Psoas muscle (tissue), 8 donors: Measurements from ENCODE around the gene STAT1. TPM values are rescaled to one million over a fixed set of nuclear protein-coding genes. Genes with fewer than 3 reads are reported as not detected.
A peak's percentile ranks its signal among the peaks of the same experiment; 100 is the strongest.

Source experiments
- ATAC-seq, 4 donors: fragments of 200-7000 bp; cut with Tn5 transposase; one replicate each; pipeline ENCODE4 v1.9.1; 2020; ENCODE audit warnings: moderate library complexity in 3 of 4, mild to moderate bottlenecking in 2 of 4
- DNase-seq, 2 donors: peaks; one replicate each; pipeline ENCODE4 v3.0.0-alpha.2; 2020
- H3K27ac ChIP-seq: fragments of 200-600 bp; one replicate; pipeline ENCODE4 v1.8.0; 2022
- H3K27me3 ChIP-seq, 3 donors: fragments of 200-600 bp in 1 of 3; one replicate each; pipeline versions ENCODE4 v1.6.1 to v1.8.0; 2013 to 2022; ENCODE audit warnings: low read length in 2 of 3, mild to moderate bottlenecking in 2 of 3, moderate library complexity in 1 of 3; ENCODE audit not compliant: insufficient read depth in 3 of 3
- H3K36me3 ChIP-seq, 2 donors: fragments of 200-600 bp in 1 of 2; one replicate each; pipeline versions ENCODE4 v1.6.1 to v1.8.0; 2013 to 2022; ENCODE audit warnings: low read depth in 1 of 2, mild to moderate bottlenecking in 1 of 2, moderate library complexity in 1 of 2; ENCODE audit not compliant: insufficient read depth in 1 of 2
- H3K4me1 ChIP-seq: fragments of 200-600 bp; one replicate; pipeline ENCODE4 v1.8.0; 2022
- H3K4me3 ChIP-seq: fragments of 200-600 bp; one replicate; pipeline ENCODE4 v1.8.0; 2022; ENCODE audit warnings: mild to moderate bottlenecking
- H3K9me3 ChIP-seq: fragments of 200-600 bp; one replicate; pipeline ENCODE4 v1.8.0; 2022
- CTCF ChIP-seq: fragments of 200-600 bp; IDR thresholded peaks from one replicate; pipeline ENCODE4 v1.8.0; 2022; ENCODE audit warnings: antibody characterized with exemption
- WGBS, 3 donors: extraction: QIAGEN DNeasy Blood & Tissue Kit; methylation state at CpG; one replicate each; pipeline versions ENCODE4 v1.1.6 to v1.1.7; 2013; 5-methylcytosine and 5-hydroxymethylcytosine counted together
- intact Hi-C, 2 donors: fragments of 100-400 bp; cut with DNase I; formaldehyde crosslinking; loops; one replicate each; pipeline versions ENCODE4 v1.11.0 to v1.14.2; 2022
- long read RNA-seq, 2 donors: library from polyadenylated mRNA; unstranded; transcript quantifications; one replicate each; pipeline ENCODE4 v2.0.0, GENCODE V29; 2021
- polyA plus RNA-seq, 3 donors: library from polyadenylated mRNA; stranded (reverse); fragments of 200-250 nt; gene quantifications; one replicate each; pipeline ENCODE4 v1.2.3, GENCODE V29; 2013
- total RNA-seq, 4 donors: library from RNA; stranded (reverse); fragmentation: NEBNext Ultra II Directional in 2 of 4; extraction: Animal tissue kit (Norgen Biotek cat#: 25700) in 2 of 4; gene quantifications; one replicate each; pipeline versions ENCODE4 v1.2.1 to v1.2.4, GENCODE V29; 2021 to 2023
- donor health status: healthy with polysubstance abuse.
- donor health status: DM: no; HTN: no; CAD: no; lungs with moderate emphysema.
- donor health status: Bipolar disorder and iron deficiency.
- donor health status: healthy.
- donor health status: DM: yes; HTN: yes; CAD: no.
- donor health status: DM: no; HTN: no; CAD: no.
- donor health status: DM: no; HTN: no; CAD: no.
- donor health status: DM: yes; HTN: yes; CAD: no.

The STAT1 gene
- total RNA-seq (10 to 100 TPM; 26.1 to 49.0 (median 39.7) TPM), polyA plus RNA-seq (10 to 100 TPM; 14.2 to 36.9 (median 19.0) TPM)
- long read RNA-seq, donor 1, full-length matches to known transcripts, result 39 of 59 reads
- long read RNA-seq, donor 1, partial matches to known transcripts, result 12 of 59 reads
- long read RNA-seq, donor 1, other reads (novel, unspliced or antisense), result 8 of 59 reads
- long read RNA-seq, donor 2, full-length matches to known transcripts, result 73 of 102 reads
- long read RNA-seq, donor 2, partial matches to known transcripts, result 19 of 102 reads
- long read RNA-seq, donor 2, other reads (novel, unspliced or antisense), result 10 of 102 reads

GRCh38 chr2:191013932-191014652, at the start of gene STAT1:
Gene STAT1, minus strand, starts transcription at chr2:191014171. Its CDS starts 4,168 bp downstream, at chr2:191010003.
- 0 to 1% (median 0%) methylated on average over 55 to 68 of the region's 68 CpGs for WGBS, 3 donors
- Histone ChIP-seq H3K27ac (peak within 1 kb of the TSS; percentile 92), H3K4me3 (peak within 1 kb of the TSS; percentile 91), H3K36me3 (peaks cover 0 to 18% of the 10 kb centered on the region in 2 donors), H3K9me3 (no peaks in the 10 kb centered on the region), H3K4me1 (peaks cover 13% of the 10 kb centered on the region), H3K27me3 (no peaks in the 10 kb centered on the region)
- DNase-seq, result peak; percentile 94 to 96
- peak; percentile 97 to 99 (median 98) for ATAC-seq
- intact Hi-C loops, result loop anchor here in 1 of 2 donors (5.0 kb wide), 1 partner anchor 132 kb away; the partner anchor contains the start of gene GLS
- no peak for TF ChIP-seq CTCF

- Histone ChIP-seq H3K9me3 (no peaks in the 10 kb centered on the region), H3K36me3 (no peaks in the 10 kb centered on the region), H3K27ac (no peak overlapping the region), H3K4me1 (peaks cover 4% of the 10 kb centered on the region), H3K4me3 (no peak overlapping the region), H3K27me3 (no peaks in the 10 kb centered on the region)
- no peak for TF ChIP-seq CTCF
- no peak for DNase-seq
- intact Hi-C loops, result no loop called here
- ATAC-seq, result no peak
- 92 to 96% (median 92%) methylated on average over 1 of the region's 1 CpG for WGBS, 3 donors
Measured at GRCh38 chr2:191063584-191063983, 49.6 kb upstream of the STAT1 start.

- Histone ChIP-seq H3K9me3 (no peaks in the 10 kb centered on the region), H3K27ac (no peak overlapping the region), H3K36me3 (no peaks in the 10 kb centered on the region), H3K4me1 (peaks cover 4% of the 10 kb centered on the region), H3K4me3 (no peak overlapping the region), H3K27me3 (no peaks in the 10 kb centered on the region)
- no peak for ATAC-seq
- 90 to 93% (median 92%) methylated on average over 4 of the region's 4 CpGs for WGBS, 3 donors
- TF ChIP-seq CTCF, result no peak
- no peak for DNase-seq
- intact Hi-C loops, result no loop called here
Measured at GRCh38 chr2:191061381-191061980, 47.5 kb upstream of the STAT1 start.

- intact Hi-C loops, result loop anchor here in 1 of 2 donors (10.0 kb wide), 1 partner anchor 465 kb away; no protein-coding TSS in a partner anchor
- Histone ChIP-seq H3K4me3 (no peak overlapping the region), H3K27ac (no peak overlapping the region), H3K27me3 (no peaks in the 10 kb centered on the region), H3K9me3 (no peaks in the 10 kb centered on the region), H3K4me1 (no peaks in the 10 kb centered on the region), H3K36me3 (no peaks in the 10 kb centered on the region)
- TF ChIP-seq CTCF, result no peak
- ATAC-seq, result no peak
- no peak for DNase-seq
- WGBS, 3 donors, result 81 to 87% (median 86%) methylated on average over 3 of the region's 3 CpGs
Measured at GRCh38 chr2:191059308-191059707, 45.3 kb upstream of the STAT1 start.
